HG03045 (cell line): ENCODE results near the gene OLFML2A.
"Not testable (repeated sequence)": the region's sequence is repeated elsewhere in the genome, so short reads cannot be mapped to it uniquely, and the experiment has no call there.

Source experiments
- ATAC-seq: cut with Tn5 transposase; IDR thresholded peaks from one replicate; pipeline ENCODE4 v1.9.1; 2021; ENCODE audit warnings: mild to moderate bottlenecking, moderate library complexity; ENCODE audit not compliant: unreplicated experiment

Gene OLFML2A

DNA sequence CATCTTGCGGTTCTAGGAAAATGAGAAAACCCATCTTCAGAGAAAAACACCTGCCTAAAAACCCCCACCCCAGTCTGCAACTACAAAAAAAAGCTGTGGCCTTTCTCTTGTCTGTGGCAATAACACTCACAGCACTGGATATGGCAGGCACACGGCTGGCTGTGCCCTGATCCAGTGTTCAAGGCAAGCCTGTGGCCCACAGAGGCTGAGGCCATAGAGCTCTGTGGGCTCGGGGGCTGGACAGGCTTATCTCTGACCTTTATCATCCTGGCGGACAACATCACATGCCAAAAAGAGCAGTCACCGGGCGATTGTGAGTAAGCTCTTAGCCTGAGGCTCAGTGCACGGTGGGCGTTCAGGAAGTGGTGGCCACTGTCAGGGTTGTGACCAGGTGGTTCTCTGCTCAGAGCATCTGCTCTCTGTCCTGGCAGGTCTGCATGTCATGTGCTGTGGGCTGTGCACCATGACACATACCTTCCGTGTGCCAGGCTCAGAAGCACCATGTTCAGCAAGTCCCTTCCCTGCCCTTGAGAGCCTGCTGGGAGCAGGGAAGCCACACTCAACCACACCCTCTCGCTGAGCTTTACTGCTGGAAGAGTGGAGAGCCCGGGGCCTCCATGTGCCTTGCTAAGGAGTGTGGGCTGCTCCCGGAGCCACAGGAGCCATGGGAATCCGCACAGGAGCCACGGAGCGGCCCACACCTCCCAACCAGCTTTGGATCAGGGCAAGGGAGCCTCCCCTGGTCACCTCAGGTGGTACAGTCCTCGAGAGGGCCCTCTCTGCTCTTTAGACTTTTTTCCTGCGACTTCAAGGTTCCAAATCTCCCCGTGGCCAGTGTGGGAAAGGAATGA is 41.7 kb downstream of the OLFML2A start:
- ATAC-seq = no peak

DNA sequence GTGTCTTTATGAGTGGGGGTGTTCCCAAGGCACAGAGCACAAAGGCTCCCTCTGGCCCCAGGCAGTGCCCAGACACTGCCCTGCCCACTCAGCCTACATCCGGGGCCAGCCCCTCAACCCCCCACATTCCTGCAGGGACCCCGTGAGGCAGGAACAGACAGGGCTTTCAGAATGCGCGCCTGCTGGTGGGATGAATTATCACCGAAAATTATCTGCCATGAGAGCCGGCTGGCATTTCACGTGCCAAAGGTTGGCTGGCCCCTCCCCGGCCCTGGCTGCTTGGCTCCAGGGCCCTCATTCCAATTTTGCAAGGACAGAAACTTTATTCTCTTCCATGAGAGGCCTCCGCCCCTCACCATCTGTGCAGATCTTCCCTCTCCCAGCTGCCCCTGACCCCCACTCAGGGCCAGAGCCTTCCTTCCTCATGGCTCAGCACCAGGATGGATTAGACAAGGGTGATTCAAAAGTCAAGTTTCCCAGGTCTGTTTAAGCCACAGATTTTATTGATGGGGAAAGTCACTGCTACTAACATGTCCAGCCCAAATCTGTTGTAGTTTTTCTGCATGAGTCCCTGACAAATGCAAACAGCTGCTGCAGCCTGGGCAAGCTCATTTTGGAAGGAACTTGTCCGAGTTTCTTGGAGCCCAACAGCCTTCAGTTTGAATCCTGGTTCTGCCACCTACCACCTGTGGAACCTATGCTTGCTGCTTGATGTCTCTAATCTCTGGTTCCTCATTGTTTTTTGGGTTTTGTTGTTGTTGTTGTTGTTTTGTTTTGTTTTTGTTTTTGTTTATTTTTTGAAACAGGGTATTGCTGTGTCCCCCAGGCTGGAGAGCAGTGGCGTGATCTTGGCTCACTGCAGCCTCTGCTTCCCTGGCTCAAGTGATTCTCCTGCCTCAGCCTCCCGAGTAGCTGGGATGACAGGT is 44.0 kb downstream of the OLFML2A start:
- ATAC-seq = no peak

DNA sequence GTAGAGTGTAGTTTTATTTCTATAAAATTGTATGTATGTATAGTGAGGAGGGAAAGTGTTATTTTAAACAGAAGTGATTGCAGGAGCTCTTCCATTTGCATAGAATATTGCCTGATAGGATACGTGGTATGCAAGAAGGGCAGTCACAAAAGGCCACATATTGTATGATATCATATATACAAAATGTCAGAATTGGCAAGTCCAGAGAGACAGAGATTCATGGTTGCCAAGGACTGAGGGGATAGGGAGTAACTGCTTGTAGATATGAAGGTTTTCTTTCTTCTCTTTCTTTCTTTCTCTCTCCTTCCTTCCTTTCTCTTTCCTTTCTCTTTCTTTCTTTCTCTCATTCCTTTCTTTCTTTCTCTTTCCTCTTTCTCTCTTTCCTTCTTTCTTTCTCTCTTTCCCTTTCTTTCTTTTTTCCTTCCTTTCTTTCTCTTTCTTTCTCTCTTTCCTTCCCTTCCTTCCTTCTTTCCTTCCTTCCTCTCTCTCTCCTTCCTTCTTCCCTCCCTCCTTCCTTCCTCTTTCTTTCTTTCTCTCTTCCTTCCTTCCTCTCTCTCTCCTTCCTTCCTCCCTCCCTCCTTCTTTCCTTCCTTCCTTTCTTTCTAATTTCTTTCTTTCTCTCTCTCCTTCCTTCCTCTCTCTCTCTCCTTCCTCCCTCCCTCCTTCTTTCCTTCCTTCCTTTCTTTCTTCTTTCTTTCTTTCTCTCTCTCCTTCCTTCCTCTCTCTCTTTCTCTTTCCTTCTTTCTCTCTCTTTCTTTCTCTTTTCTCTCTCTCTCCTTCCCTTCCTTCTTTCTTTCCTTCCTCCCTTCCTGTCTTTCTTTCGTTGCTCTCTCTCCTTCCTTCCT is 51.8 kb downstream of the OLFML2A start:
- no peak for ATAC-seq

DNA sequence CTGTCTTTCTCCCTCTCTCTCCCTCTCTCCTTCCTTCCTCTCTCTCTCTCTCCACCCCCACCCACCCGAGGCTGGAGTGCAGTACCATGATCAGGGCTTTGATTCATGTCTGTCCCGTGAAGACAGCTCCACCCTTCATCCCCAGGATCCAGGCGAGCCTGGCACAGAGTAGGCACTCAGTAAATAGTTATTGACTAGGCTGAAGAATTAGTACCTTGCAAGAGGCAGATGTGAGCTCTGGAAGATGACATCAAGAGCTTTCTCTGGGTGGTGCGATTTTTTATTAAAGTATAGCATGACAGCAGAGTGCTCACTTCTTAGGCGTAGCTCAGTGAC is 52.4 kb downstream of the OLFML2A start:
- ATAC-seq = no peak

DNA sequence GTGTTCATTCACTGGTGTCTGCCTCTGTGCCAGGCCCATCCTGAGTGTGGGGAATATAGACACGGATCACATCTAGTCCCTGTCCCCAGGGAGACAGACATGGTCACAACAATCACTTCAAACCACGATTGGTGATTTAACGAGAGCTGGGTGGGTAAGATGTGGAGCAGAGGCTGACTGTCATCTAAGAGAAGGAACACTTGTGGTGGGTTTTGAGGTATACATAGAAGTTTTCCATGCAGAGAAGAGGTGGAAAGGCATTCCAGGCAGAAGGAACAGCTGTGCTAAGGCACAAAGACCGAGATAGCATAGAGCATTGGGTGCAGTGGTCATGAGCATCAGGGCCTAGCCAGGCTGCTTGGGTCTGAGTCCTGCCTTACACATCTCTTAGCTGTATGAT is 53.7 kb downstream of the OLFML2A start:
- ATAC-seq = no peak

DNA sequence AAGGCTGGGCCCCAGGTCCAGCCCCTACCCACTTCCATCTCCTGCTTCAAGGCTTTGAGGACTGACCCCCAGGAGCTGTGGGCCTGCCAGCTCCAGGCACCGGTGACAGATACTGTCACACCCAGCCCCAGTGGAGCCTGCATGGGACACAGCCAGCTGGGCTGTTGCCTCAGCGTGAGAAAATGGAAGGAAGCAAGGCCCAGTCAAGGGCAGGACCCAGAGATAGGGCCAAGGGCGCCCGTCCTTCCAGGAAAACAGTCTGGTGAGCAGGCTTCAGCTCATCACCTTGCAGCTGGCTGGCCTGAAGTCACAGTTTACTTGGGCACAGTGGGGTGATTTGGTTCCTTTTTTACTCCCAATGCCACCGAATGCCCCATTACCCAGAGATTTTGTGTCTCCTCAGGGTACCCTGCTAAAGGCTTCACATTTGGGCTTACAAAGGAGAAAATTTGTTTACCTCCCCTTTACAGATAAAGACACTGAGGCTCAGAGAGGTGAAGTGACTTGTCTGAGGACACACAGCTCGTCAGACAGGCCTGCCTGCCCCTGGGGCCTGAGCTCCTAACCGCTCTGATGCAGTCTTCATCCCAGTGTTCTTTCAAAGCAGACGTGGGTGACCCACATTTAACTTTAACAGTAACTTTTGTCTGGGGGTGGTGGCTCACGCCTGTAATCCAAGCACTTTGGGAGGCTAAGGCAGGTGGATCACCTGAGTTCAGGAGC is 54.9 kb downstream of the OLFML2A start:
- no peak for ATAC-seq

DNA sequence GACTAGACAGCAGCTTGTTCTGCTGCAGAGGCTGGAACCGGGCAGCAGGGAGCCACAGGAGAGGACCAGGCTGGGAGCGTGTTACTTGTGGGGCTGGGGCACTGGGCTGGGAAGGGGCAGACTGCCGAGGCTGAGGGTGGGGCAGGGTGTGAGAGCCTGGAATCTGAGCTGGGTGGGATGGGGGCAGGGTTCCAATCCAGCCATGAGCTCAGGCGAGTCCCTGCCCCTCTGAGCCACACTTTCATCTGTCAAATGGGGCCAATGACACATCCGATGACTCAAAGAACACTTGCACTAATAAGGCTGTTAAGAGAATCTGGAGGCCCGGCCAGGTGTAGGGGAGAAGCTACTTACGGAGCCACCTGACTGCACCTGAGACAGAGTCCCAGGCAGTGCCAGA is 57.7 kb downstream of the OLFML2A start:
- no peak for ATAC-seq

DNA sequence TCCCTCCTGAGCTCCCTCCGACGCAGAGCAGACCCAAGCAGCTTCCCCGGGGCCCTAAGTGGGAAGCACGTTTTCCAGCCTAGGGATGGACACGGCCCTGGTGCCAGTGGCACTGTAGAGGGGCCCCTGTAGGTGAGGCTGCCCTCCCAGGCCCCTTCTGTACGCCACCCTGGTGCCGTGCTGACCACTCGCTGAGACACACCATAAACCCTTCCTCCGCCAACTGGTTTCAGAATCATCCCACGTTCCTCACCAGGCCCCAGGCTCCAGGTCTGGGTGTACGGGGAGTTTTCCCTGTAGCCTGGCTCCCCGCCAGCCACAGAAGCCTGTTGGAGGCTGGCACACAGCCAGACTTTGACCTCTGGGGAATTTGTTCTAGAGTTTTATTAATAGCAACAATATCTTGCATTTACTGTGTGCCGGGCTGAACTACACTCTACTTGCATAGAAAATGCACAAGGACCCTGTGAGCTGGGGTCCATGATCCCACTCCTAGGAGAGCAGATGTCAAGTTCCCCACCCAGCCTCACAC is 58.2 kb downstream of the OLFML2A start:
- no peak for ATAC-seq

DNA sequence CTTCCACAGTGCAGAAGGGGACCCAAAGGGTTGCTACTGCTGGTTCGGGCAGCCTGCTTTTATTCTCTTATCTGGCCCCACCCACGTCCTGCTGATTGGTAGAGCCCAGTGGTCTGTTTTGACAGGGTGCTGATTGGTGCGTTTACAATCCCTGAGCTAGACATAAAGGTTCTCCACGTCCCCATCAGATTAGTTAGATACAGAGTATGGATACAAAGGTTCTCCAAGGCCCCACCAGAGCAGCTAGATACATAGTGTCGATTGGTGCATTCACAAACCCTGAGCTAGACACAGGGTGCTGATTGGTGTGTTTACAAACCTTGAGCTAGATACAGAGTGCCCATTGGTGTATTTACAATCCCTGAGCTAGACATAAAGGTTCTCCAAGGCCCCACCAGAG is 61.2 kb downstream of the OLFML2A start:
- not testable (repeated sequence) for ATAC-seq

DNA sequence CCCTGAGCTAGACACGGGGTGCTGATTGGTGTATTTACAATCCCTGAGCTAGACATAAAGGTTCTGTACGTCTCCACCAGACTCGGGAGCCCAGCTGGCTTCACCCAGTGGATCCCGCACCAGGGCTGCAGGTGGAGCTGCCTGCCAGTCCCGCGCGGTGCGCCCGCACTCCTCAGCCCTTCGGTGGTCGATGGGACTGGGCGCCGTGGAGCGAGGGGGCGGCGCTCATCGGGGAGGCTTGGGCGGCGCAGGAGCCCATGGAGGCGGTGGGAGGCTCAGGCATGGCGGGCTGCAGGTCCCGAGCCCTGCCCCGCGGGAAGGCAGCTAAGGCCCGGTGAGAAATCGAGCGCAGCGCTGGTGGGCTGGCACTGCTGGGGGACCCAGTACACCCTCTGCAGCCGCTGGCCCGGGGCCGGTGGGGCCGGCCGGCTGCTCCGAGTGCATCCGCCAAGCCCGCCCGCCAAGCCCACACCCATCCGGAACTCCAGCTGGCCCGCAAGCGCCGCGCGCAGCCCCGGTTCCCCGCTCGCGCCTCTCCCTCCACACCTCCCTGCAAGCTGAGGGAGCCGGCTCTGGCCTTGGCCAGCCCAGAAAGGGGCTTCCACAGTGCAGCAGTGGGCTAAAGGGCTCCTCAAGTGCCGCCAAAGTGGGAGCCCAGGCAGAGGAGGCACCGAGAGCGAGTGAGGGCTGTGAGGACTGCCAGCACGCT is 61.8 kb downstream of the OLFML2A start:
- ATAC-seq = not testable (repeated sequence)

DNA sequence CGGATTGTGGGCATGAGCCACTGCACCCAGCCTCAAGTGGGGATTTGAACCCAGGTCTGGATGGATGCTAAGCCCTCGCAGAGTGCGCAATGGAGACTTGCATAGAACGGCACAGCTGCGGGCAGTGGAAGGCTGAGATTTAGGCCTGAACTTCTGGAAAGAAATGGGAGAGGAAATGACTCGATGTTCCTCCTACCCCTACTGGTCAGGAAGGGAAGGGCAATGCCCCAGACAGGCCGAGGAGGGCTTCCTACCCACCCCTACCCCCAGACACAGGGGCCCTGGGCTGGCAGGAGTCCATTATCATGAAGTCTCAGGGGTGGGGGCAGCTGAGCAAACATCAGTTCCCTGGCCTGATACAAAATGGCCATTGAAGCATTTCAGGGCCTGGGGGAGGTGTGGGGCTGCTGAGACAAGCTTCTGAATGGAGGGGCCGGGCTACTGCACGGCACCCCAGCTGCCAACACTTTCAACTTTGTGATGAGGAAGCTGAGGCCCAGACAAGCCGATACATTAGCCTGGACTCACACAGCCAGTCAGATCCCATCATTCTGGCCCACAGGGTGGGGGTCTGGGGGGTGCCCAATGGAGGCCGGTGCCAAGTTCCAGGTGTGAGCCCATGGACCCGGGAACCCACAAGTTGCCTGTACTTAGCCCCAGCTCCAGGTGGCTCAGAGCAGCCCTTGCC is 62.8 kb downstream of the OLFML2A start:
- ATAC-seq = no peak

DNA sequence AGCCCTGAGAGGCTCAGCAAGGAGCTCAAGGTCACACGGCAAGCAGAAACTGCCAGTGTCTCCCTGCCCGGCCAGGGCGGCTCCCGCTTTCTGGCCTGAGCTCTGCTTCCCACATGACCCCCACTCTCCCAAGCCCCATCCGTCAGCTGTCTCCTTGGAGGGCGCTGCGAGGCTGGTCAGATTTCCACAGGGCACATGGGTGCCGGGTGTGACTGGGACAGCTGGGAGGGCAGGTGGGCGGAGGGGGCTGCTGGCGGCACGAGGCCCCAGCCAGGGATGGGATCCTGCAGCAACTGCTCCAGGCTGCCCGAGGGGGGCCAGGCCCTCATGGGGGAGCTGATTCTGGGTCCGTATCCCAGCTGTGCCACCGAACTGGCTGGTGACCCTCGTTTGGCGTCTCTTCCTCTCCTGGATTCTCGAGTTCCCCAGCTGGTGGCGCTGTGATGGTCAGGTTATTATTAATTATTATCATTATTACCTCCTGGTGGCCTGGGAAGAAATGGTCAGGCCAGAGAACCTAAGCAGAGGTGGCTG is 63.4 kb downstream of the OLFML2A start:
- no peak for ATAC-seq

DNA sequence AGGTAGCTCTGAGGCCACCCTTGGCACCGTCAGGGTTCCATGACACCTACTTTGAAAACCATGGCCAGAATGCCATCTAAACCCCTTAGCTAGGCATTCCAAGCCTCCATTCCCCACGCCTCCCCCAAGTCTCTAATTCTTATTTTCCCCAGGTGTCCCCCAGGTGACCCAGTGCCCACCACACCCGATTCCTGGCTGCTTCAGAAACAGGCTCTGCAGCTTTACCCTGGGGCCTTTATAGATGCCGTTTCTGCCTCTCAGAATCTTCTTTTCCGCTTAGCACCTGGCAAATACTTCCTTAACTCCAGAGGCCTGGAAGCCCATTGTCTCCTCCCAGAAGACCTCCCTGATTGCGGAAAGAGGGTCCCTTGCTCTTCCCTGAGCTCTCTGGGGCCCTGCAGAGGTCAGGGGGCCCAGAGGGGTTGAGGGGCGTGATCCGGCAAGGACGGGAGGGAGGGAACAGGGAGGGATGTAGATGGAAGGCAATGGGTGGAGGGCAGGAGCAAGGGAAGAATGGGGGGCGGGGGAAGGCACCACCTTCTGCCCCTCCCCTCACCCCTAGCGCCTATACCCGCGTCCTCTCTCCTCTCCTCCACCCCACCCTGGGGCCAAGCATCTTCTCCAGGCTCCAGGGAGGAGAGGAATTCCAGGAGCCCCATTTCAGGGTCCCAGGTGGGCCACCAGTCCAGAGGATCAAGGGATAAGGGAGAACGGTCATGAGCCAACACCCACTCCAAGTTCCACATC is 64.3 kb downstream of the OLFML2A start:
- no peak for ATAC-seq

DNA sequence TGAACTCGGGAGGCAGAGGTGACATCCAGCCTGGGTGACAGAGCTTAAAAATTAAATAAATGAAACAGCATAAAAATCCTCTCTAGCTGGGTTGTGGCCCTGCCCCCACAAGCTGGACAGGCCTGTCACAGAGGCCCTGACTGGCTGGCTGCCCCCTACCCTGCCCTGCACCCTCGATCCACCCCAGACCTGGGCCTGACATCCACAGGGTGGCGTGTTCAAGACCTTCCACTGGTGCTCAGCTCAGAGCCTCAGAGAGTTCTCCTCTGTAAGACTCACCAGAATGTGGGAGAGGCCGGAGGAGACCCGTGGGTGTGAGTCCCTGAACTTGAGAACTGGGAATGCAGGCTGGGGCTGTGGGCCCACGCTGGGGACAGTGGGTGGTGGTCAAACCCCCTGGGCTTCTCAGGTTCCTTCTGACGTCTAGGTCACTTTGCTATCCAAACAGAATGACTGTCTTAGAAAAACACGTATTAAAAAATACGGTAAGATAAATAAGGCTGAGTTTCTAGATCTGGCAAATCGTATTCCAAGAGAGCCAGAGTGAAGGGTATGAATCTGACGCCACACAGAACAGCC is 66.6 kb downstream of the OLFML2A start:
- ATAC-seq = no peak

DNA sequence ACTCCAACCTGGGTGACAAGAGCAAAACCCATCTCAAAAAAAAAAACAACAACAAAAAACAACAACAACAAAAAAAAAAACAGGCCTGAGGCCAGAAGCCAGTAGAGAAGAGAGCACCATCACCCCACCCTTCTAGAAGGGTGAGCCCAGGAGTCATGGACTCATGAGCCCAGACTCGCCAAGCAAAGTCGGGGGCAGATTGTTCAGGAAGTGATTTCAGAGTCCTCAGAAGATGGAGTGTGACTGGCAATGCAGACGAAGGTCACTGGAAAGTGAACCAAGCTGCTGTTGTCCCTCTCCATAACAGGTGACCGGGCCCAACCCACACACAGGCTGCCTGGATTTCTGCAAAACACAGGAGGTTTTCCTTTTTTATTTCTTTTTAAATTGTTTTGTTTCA is 67.4 kb downstream of the OLFML2A start:
- no peak for ATAC-seq

DNA sequence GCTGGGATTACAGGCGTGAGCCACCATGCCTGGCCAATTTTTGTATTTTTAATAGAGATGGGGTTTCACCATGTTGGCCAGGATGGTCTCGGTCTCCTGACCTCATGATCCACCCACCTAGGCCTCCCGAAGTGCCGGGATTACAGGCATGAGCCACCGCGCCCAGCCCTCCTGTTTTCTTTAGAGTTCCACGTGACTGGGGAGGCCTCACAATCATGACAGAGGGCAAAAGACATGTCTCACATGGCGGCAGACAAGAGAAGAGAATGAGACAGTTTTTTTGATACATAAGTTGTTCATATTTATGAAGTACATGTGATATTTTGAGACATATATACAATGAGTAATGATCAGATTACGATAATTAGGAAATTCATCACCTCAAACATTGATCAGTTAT is 69.5 kb downstream of the OLFML2A start:
- not testable (repeated sequence) for ATAC-seq

DNA sequence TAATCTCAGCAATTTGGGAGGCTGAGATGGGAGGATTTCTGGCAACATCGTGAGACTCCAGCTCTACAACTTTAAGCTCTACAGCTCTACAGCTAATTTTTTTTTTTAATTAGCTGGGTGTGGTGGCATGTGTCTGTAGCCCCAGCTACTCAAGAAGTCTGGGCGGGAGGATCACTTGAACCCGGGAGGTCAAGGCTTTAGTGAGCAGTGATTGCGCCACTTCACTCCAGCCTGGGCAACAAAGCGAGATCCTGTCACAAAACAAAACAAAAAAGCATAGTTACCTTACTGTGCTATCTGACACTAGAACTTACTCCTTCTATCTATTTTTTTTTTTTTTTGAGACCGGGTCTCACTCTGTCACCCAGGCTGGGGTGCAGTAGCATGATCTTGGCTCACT is 70.0 kb downstream of the OLFML2A start:
- ATAC-seq = no peak

DNA sequence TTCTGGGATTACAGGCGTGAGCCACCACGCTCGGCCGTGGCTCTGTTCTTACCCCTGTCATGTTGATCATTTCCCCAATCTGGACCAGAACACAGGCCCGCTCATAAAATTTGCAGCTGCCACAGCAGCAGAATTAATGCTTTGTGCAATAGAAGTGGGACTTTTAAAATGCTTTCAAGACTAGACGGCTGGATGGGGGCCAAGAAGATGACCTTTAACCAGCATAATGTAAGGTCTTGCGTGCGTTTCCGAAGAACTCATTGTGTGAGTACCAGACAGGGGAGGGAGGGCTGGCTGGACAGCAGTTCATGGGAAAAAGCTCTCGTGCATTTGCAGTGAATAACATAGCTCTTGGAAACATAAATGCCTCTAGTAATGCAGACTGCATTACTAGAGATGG is 72.9 kb downstream of the OLFML2A start:
- ATAC-seq = no peak
